Astrocyte (in vitro differentiated cells and primary cell): ENCODE measurements around the gene ENKD1.

Source experiments
- CTCF ChIP-seq: IDR thresholded peaks from 2 replicates; pipeline ENCODE4 v1.5.1; 2011; ENCODE audit warnings: low read depth, mild to moderate bottlenecking, inconsistent platforms, low read length, moderate library complexity; ENCODE audit not compliant: insufficient read depth
- EZH2 ChIP-seq: IDR thresholded peaks from 2 replicates; pipeline ENCODE4 v1.6.1; 2012; ENCODE audit warnings: mild to moderate bottlenecking, low read length, inconsistent platforms; ENCODE audit not compliant: insufficient read depth

GRCh38 chr16:67648088-67648763 is 18.3 kb downstream of the ENKD1 start:
- TF ChIP-seq CTCF: no peak
- TF ChIP-seq EZH2: peak; percentile 96
